Fibroblast of pulmonary artery (primary cell): ENCODE data around the gene TLCD3B.

ENCODE experiments used
- DNase-seq: peaks from one replicate; pipeline ENCODE4 v3.0.0-alpha.2; 2010; ENCODE audit warnings: low read depth
- H3K4me3 ChIP-seq: replicated peaks from 2 replicates; pipeline ENCODE4 v1.5.1; 2011; ENCODE audit warnings: low read depth, mild to moderate bottlenecking, control low read depth, low read length, moderate library complexity
- TF ChIP-seq, protein P1 (sequence below): IDR thresholded peaks from 2 replicates; pipeline ENCODE4 v1.5.1; 2011; ENCODE audit warnings: mild to moderate bottlenecking, control low read depth, low read length, inconsistent platforms; ENCODE audit errors: missing control alignments

Gene TLCD3B

DNA sequence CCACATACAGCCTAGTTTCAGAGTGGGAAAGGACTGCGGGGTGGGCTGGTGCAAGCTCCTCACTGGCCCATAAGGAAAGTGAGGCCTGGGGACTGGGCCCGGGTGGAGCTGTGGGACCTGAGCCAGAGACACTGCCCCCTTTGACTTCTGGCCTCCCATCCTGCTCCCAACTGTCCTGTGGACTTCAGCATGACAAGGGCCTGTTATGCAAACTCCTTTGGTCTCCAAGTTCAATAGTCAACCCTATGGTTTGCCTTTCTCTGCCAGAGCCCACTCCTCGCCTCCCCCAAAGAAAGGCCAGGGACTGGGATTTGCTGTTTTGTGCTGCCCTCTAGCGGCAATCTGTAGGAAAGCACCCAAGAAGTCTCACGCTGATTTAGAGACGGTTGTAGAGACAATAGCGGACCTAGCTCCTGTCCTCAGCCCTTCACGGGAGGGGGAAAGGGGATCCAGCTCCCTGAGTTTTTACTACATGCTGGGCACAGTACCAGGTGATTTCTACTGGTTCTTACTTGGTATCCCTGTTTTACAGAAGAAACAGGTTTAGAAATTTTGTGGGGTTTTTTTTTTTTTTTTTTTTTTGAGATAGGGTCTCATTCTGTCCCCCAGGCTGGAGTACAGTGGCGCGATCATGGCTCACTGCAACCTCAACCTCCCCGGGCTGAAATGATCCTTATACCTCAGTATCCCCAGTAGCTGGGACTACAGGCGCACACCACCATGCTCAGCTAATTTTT, 1.2 kb upstream of the TLCD3B start:
- TF ChIP-seq, protein P1, sequence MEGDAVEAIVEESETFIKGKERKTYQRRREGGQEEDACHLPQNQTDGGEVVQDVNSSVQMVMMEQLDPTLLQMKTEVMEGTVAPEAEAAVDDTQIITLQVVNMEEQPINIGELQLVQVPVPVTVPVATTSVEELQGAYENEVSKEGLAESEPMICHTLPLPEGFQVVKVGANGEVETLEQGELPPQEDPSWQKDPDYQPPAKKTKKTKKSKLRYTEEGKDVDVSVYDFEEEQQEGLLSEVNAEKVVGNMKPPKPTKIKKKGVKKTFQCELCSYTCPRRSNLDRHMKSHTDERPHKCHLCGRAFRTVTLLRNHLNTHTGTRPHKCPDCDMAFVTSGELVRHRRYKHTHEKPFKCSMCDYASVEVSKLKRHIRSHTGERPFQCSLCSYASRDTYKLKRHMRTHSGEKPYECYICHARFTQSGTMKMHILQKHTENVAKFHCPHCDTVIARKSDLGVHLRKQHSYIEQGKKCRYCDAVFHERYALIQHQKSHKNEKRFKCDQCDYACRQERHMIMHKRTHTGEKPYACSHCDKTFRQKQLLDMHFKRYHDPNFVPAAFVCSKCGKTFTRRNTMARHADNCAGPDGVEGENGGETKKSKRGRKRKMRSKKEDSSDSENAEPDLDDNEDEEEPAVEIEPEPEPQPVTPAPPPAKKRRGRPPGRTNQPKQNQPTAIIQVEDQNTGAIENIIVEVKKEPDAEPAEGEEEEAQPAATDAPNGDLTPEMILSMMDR: peak; percentile 84
- H3K4me3 ChIP-seq: no peak overlapping the region
- DNase-seq: peak; percentile 80

DNA sequence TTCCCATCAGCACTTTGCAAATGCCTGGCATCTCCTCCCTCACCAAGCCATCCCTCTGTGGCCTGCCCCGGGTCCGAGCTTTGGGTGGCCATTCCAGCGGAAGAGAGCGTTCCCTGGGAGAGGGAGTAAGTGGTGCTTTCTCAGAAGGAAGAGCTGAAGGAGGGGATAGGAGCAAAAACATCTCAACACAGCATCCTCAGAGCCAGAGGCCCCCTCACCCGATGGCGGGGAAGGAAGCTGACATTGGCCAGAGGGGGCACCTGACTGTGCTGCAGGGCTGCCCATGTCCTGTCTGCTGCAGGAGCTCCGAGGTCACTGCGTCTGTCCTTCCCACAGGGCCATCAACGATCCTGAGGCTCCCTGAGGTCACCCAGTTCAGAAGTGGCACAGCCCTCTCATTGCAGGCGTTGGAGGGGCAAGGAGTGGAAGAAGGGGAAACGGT, 427 bp upstream of the TLCD3B start:
- no peak overlapping the region for H3K4me3 ChIP-seq
- DNase-seq: no peak
- TF ChIP-seq, protein P1: no peak

DNA sequence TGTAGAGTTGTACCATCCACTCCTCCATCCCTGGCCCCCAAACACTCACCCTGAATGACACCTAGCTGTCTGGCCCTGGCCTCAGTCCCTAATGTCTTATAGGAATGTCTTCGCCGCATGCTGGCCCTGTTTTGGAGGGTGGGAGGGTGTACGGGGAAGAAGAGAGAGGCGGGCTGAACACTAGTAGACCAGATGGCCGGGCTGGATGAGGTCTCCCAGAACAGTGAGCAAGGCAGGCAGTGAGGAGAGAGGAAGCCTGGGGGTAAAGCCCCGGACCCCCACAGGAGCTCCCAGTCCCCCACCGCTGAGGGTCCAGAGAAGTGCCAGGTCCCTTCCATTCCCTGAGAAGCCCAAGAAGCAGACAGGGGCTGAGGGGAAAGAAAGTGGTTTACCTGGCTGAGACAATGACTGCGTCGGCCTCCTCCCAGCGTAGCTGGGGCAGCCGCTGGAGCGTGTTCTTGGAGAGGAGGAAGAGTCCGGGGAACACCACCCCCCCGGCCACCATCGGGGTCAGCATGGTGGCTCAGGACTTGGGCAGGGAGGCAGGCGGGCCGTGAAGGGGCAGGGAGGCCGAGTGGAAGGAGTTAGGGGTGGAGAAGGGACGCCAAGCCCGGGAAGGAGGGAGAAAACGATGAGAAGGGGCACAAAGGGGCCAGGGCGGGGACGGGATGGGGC, 923 bp downstream of the TLCD3B start:
- H3K4me3 ChIP-seq: no peak overlapping the region
- TF ChIP-seq, protein P1: no peak

DNA sequence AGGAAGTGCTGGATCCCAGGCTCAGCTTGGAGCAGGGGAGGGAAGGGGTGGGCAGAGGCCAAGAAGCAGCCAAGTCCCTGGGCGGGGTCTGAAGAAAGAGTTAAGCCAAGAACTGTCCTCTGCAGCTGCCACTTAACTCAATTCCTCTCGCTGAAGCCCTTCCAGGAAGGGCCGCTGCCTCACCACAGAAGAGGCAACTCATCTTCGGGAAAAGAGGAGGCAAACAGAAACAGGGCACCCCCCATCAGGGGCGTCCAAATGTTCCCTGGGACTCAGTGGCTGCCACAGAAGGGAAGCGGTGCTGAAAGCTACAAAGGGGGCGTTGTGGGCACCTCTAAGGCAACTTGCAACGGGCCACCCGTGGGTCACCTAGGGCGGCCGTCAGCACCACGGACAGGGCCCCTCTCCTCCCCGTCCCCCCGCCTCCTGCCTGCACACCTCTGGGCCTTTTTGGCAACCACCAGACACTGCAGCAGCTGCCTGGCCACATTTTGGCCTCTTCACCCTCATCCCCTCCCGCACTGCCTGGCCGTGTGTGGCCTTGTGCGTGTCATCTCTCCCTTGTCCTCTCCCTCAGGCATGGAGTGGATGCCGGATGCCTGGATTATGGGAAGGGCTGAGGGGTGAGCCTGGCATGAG, 2.5 kb downstream of the TLCD3B start:
- no peak overlapping the region for H3K4me3 ChIP-seq
- TF ChIP-seq, protein P1: no peak
- DNase-seq: no peak

More for the DNA sequence above, 923 bp downstream of the TLCD3B start:
- DNase-seq: no peak

DNA sequence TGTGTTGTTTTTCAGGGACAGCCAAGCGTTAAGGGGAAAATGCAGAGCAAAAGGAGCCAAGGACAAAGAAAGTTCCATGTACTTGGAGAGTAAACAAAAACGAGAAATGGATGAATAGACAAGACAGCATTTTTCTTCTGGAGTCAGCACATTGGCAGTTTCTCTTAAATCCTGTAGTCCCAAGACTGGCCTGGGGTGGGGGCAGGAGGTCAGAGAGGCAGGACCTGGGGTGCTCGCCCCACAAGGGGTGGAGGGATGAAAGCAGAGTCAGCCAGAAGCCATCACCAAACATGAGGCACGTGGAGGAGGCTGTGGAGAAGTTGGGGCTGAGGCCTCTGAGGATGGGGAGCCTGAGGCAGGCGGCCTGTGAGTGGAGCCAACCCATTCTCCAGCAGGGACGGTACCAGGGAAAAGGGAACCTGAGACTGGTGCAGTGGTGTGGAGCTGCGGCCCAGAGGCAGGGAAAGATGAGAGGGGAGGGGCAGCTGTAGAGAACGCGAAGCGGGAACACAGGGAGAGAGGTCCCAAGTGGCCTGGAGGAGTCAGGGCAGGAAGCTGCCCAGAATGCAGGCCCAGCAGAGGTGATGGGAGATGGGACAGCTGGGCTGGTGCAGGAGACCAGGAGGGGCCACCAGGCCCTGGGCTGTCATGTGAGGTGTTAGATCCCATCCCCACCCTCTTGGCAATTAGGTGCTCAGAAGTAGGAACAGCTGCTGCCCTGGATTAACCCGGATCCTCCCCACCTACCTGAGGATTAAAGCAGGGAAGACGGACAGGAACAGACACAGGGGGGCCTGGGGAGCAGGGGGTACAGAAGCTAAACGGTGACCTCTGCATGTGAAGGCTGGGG, 3.3 kb downstream of the TLCD3B start:
- no peak for DNase-seq
- no peak overlapping the region for H3K4me3 ChIP-seq
- TF ChIP-seq, protein P1: no peak

DNA sequence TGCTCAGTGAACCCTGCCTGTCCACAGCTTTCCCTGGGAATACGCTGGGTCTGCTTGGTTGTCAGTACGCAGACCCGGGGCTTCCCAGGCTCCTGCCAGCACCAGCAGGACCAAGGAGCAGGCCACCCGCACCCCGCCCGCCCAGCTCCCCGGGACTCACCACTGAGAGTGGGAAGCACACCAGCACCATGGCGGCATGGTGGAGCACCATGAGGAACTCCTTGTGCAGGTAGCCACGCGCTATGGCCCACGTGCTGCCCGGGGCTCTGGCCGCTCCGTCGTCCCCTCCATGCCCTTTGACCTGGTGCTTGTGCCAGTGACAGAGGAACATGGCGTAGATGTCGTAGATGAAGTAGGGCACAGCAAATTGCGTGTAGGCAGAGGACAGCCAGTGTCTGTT, 4.6 kb downstream of the TLCD3B start:
- TF ChIP-seq, protein P1: no peak
- DNase-seq: no peak
- H3K4me3 ChIP-seq: no peak overlapping the region
